ENCODE measurements around the gene VPS72. TPM values are rescaled to one million over a fixed set of nuclear protein-coding genes. Genes with fewer than 3 reads are reported as not detected.

The VPS72 gene
- total RNA-seq, 1 experiment from 2014 or later, result 68.9 TPM

DNA sequence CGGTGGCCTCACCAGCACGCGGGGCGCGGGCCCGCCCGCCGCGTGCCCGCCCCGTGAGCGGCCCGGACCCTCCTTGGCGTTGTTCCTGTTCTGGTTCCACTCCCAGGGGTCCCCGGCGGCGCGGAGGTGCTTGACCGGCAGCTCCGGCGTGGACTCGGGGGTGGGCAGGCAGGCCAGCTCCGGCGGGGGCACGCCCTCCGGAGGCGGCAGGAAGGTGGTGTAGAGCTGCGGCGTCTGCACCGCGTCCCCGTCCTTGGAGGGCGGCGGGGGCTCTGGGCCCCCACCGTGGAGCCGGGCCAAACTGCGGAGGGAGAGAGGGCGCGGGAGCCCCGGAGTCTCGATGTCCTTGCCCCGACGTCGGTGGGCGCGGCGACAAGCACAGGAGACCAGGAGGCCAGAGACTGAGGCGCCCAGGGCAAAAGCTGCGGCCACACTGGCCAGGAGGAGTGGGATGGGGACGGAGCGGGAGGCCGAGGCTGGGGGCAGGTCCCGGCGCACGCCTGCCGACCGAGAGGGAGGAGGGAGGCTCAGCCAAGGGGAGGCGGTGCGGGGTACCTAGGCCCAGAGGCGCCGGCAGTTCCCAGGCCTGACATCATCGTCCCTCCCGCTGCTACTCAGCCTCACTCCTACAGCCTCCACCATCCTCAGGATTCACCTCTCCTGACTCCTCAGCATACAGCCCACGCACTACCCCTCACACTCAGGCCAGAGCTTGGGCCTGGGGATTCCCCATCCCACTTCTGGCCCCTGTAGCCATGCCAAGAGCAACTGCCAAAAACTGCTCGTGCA lies 56.8 kb downstream of the VPS72 start:
- ChIA-PET POLR2A (no interaction called here), CTCF (no interaction called here), RAD21 (ENCODE audit: low non-redundant PET in 1 of 2, low total read pairs in 2 of 2, uncharacterized antibody in 2 of 2, unreplicated experiment in 2 of 2) (no interaction called here)
- Histone ChIP-seq H3K79me2 (ENCODE audit: insufficient read depth, low read length) (no peaks in the 10 kb centered on the region), H4K20me1 (ENCODE audit: insufficient read depth) (no peaks in the 10 kb centered on the region), H3K27me3 (ENCODE audit: insufficient read depth, low read length) (no peaks in the 10 kb centered on the region), H3K9me2 (ENCODE audit: insufficient read depth) (no peaks in the 10 kb centered on the region), H2AFZ (ENCODE audit: low read depth, low read length, poor library complexity, severe bottlenecking) (no peak overlapping the region), H3K4me2 (ENCODE audit: low read length) (no peak overlapping the region), H3K4me1 (ENCODE audit: control insufficient read depth in 1 of 2, insufficient read depth in 2 of 2, low read length in 2 of 2) (no peaks in the 10 kb centered on the region), H3K9me3 (ENCODE audit: control insufficient read depth in 1 of 2, insufficient read depth in 1 of 2, low read depth in 1 of 2, low read length in 2 of 2) (no peaks in the 10 kb centered on the region), H3K4me3 (replicated peaks in 1 of 2; ENCODE audit: low read depth in 1 of 2, low read length in 2 of 2) (no peak overlapping the region), H3K27ac (ENCODE audit: low read depth, low read length) (no peak overlapping the region), H3K36me3 (ENCODE audit: control insufficient read depth in 1 of 2, insufficient read depth in 2 of 2, low read length in 2 of 2) (no peaks in the 10 kb centered on the region), H3K9ac (ENCODE audit: low read length) (no peak overlapping the region)
- TF ChIP-seq RAD21 (IDR thresholded peaks at IDR 0.05; ENCODE audit: low read depth) (no peak), EZH2 (IDR thresholded peaks at IDR 0.05) (no peak), SIN3A (IDR thresholded peaks at IDR 0.05; ENCODE audit: low read depth) (no peak), JUND (IDR thresholded peaks at IDR 0.05) (no peak), ELF1 (IDR thresholded peaks at IDR 0.05; ENCODE audit: borderline replicate concordance, low read depth) (no peak)
- TF ChIP-seq, protein P1, sequence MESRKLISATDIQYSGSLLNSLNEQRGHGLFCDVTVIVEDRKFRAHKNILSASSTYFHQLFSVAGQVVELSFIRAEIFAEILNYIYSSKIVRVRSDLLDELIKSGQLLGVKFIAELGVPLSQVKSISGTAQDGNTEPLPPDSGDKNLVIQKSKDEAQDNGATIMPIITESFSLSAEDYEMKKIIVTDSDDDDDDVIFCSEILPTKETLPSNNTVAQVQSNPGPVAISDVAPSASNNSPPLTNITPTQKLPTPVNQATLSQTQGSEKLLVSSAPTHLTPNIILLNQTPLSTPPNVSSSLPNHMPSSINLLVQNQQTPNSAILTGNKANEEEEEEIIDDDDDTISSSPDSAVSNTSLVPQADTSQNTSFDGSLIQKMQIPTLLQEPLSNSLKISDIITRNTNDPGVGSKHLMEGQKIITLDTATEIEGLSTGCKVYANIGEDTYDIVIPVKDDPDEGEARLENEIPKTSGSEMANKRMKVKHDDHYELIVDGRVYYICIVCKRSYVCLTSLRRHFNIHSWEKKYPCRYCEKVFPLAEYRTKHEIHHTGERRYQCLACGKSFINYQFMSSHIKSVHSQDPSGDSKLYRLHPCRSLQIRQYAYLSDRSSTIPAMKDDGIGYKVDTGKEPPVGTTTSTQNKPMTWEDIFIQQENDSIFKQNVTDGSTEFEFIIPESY (IDR thresholded peaks at IDR 0.05; ENCODE audit: extremely low read depth, insufficient replicate concordance, low read length), result no peak
- no peak for DNase-seq (ENCODE audit: low read depth, low spot score)
- intact Hi-C loops (cut with micrococcal nuclease), result no loop called here
- no peak for ATAC-seq
- BruUV-seq (replicated peaks), result no TSS peak

DNA sequence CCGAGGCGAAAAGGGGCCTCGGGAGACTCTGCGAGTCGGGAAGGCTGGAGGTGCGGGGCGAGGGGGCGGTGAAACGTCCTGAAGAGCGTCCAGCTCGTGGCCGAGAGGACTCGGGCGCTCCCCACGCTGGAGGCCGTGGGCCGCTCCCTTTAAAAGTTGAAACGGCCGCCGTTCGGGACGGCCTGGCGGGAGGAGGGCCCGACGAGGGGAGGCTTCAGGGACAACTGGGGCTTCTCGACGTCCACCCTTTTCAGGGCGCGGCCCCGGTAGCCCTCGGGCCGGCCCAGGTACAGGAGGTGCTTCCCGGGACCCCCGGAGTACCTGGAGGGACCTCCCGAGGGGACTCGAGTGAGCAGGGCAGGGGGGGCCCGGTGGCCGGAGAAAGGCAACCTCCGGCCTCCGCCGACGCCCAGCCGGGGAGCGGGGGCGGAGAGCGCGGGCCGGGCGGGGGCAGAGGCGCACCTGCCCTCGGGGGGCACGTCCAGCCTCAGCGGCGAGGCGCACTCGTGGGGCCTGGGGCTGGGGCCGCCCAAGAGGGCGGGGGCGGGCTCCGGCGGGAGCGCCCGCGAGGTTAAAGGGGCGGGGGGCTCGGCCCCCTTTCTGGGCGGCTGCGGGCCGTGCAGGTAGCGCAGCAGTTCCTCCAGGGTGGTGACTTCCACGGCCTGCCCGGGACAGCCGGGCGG lies 57.5 kb downstream of the VPS72 start:
- ChIA-PET CTCF (no interaction called here), RAD21 (ENCODE audit: low non-redundant PET in 1 of 2, low total read pairs in 2 of 2, uncharacterized antibody in 2 of 2, unreplicated experiment in 2 of 2) (no interaction called here), POLR2A (no interaction called here)
- intact Hi-C loops (cut with micrococcal nuclease), result no loop called here
- Histone ChIP-seq H3K36me3 (ENCODE audit: control insufficient read depth in 1 of 2, insufficient read depth in 2 of 2, low read length in 2 of 2) (no peaks in the 10 kb centered on the region), H3K4me1 (ENCODE audit: control insufficient read depth in 1 of 2, insufficient read depth in 2 of 2, low read length in 2 of 2) (no peaks in the 10 kb centered on the region), H3K9me2 (ENCODE audit: insufficient read depth) (no peaks in the 10 kb centered on the region), H3K9ac (ENCODE audit: low read length) (no peak overlapping the region), H3K27me3 (ENCODE audit: insufficient read depth, low read length) (no peaks in the 10 kb centered on the region), H3K79me2 (ENCODE audit: insufficient read depth, low read length) (no peaks in the 10 kb centered on the region), H3K4me2 (ENCODE audit: low read length) (no peak overlapping the region), H3K4me3 (replicated peaks in 1 of 2; ENCODE audit: low read depth in 1 of 2, low read length in 2 of 2) (no peak overlapping the region), H2AFZ (ENCODE audit: low read depth, low read length, poor library complexity, severe bottlenecking) (no peak overlapping the region), H3K27ac (ENCODE audit: low read depth, low read length) (no peak overlapping the region), H4K20me1 (ENCODE audit: insufficient read depth) (no peaks in the 10 kb centered on the region), H3K9me3 (ENCODE audit: control insufficient read depth in 1 of 2, insufficient read depth in 1 of 2, low read depth in 1 of 2, low read length in 2 of 2) (no peaks in the 10 kb centered on the region)
- DNase-seq (ENCODE audit: low read depth, low spot score) (no peak), ATAC-seq (no peak)
- BruUV-seq (replicated peaks), result no TSS peak
- TF ChIP-seq RAD21 (IDR thresholded peaks at IDR 0.05; ENCODE audit: low read depth) (no peak), SIN3A (IDR thresholded peaks at IDR 0.05; ENCODE audit: low read depth) (no peak), JUND (IDR thresholded peaks at IDR 0.05) (no peak), ZNF274 (IDR thresholded peaks at IDR 0.05; ENCODE audit: low read depth, low read length) (no peak), EZH2 (IDR thresholded peaks at IDR 0.05) (no peak), POLR2A (IDR thresholded peaks at IDR 0.05; ENCODE audit: borderline replicate concordance, extremely low read depth, insufficient read depth, insufficient read length) (no peak)
- TF ChIP-seq, protein P1 (IDR thresholded peaks at IDR 0.05; ENCODE audit: extremely low read depth, insufficient replicate concordance, low read length), result no peak
- TF ChIP-seq, protein P2, sequence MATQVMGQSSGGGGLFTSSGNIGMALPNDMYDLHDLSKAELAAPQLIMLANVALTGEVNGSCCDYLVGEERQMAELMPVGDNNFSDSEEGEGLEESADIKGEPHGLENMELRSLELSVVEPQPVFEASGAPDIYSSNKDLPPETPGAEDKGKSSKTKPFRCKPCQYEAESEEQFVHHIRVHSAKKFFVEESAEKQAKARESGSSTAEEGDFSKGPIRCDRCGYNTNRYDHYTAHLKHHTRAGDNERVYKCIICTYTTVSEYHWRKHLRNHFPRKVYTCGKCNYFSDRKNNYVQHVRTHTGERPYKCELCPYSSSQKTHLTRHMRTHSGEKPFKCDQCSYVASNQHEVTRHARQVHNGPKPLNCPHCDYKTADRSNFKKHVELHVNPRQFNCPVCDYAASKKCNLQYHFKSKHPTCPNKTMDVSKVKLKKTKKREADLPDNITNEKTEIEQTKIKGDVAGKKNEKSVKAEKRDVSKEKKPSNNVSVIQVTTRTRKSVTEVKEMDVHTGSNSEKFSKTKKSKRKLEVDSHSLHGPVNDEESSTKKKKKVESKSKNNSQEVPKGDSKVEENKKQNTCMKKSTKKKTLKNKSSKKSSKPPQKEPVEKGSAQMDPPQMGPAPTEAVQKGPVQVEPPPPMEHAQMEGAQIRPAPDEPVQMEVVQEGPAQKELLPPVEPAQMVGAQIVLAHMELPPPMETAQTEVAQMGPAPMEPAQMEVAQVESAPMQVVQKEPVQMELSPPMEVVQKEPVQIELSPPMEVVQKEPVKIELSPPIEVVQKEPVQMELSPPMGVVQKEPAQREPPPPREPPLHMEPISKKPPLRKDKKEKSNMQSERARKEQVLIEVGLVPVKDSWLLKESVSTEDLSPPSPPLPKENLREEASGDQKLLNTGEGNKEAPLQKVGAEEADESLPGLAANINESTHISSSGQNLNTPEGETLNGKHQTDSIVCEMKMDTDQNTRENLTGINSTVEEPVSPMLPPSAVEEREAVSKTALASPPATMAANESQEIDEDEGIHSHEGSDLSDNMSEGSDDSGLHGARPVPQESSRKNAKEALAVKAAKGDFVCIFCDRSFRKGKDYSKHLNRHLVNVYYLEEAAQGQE (IDR thresholded peaks at IDR 0.05; ENCODE audit: low read depth), result no peak

Measured in HCT116 (cell line).